NCI-H2081 (cell line): ENCODE data around the gene EPHB1.
A peak's percentile ranks its signal among the peaks of the same experiment; 100 is the strongest.
"Not testable (repeated sequence)": the region's sequence is repeated elsewhere in the genome, so short reads cannot be mapped to it uniquely, and the experiment has no call there.

ENCODE experiments used
- DNase-seq, 2 experiments: peaks; one replicate each; lab custom pipeline; 2025; lab: John Stamatoyannopoulos, UW

EPHB1 gene

GRCh38 chr3:135005616-135006015, 210.6 kb downstream of the EPHB1 start:
- DNase-seq: not testable (repeated sequence)

DNA sequence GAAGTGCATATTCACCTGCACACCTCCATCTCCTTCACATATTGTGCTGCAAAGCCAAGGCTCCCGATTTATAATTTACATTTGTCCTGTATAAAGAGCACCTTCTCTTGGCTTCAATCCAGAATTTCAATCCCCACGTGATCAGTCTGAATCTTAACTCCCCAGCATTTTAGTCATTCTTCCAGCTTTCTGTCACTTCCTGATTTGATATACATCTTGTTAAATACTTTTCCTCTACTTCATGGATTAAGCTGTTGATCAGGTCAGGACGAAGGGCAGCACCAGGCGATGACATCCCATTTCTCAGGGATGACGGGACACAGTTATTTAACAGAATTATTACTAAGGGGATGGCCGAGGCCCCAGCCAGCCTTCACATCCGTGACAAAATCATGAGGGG, 212.5 kb downstream of the EPHB1 start:
- no peak for DNase-seq

GRCh38 chr3:135008326-135008725, 213.3 kb downstream of the EPHB1 start:
- DNase-seq: no peak

DNA sequence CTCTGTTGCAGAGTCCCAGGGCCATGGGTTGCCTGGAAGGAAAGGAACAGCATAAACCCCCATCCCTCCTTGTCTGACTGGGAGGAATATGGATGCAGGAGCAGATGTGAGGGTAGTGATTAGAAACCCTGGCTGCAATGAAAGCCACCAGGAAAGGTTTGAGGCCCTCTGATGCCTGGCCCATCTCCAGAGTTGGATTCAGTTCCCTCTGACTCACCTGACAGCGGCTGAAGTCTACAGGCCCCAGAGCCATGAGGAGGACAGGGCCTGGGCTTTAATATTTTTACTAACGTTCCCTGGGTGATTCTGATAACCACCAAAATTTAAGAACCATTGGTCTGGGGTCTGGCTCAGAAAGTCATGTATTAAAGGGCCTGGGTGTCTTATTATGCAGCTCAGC, 214.0 kb downstream of the EPHB1 start:
- DNase-seq: no peak

DNA sequence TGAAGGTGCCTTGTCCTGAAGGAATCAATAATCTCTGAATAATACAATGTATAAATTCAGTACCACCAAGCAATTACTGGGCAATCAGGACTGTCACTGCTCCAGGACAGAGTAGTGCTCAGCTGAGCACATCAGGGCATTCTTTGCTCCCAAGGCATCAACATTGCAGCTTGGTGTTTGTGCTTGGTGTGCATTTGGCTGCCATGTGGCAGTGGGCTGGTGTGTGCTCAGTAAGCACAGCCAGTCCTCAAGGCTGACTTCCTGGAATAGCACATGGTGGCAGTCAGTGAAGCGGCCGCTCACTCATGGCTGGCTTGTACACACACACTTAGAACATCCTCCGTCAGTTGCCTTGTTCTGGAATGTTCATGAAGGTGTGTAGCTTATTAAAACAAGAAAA, 217.0 kb downstream of the EPHB1 start:
- no peak for DNase-seq

DNA sequence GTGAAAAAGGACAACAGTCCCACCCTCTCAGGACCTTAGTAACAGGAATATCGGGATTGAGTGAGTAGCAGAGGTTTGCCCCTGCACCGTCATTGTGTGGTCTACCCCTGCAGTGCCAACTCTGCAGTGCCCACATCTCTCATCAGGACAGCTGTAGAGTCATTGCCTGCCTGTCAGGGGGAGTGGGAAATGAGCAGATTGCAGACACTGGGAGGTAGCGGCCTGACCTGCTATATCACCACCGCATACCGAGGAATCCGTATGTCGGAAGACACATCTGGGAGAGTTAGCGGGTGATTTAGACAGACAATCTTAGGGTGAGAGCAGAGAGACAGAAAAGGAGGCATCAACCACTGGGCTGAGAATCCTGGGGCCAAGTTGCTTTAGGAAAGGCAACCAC, 218.1 kb downstream of the EPHB1 start:
- DNase-seq: no peak

DNA sequence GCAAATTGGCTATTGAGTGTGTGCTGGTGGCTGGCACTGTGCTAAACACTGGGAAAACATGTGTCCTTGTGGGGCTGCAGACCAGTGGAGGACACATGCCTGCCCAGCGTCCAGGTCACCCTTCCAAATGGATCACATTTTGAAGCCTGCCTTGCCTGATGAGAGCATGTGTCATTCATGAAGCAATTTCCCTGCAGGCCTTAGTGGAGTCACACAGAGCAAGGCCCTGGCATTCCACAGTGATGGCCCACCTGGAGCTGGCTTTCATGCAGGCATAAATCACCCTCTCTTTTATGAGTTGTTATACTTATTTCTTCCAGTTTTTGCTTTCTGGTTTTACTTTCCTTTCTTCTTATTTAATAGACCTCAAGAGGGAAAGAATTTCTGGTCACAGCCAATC, 219.5 kb downstream of the EPHB1 start:
- no peak for DNase-seq

DNA sequence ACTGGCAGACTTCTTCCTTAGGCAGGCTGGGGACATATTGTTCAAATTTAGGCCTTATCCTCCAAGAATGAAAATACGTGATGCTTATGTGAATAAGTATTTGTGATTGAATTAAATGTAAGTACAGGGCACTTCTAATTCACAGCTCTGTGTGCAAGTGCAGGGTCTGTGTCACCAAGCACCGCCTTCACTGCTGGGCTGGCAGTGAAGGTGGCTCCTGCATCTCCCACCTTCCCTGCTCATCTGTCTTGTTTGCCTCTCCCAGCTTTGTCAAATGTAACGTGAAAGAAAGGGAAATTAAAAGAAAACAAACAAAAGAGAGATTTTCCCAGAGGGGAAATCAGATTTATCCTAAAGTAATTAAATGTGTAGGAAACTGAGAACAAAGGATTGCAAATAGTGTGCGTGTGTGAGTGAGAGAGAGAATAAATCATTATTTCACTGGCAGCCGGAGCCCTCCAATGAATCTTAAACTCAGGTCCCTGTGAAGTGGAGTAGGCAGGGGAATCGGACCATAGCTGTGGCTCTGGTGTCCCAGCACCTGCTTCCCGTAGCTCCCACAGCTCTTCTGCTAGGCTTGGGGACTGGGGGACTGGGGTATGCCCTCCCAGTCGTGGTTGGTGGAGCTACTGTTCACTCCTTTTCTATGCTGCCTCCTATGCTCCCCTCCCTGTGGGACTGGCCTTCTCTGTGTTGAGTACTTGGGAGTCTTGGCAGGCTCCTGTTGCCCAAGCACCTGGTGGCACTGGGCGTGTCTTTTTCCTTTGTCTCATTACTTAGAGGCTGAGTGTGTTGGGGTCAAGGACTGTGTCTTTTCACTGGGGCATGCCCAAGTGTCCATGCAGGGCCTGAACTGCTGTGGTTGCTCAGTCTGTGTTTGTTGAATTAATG, 222.2 kb downstream of the EPHB1 start:
- peak; percentile 10 to 12 for DNase-seq

GRCh38 chr3:135018149-135018923, 223.3 kb downstream of the EPHB1 start:
- no peak for DNase-seq

DNA sequence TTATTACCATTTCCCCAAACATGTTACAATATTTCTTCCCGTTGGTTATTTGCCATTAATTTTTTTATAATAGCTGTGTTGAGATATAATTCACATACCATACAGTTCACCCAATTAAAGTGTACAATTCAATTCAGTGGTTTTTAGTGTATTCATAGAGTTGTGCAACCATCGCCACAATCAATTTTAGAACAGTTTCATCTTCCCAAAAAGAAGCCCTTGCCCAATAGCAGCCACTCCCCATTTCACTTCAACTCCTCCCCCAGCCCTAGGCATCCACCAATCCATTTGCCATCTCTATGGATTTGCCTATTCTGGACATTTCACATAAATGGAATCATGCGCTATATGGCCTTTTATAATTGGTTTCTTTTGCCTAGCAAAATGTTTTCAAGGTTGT, 225.1 kb downstream of the EPHB1 start:
- DNase-seq: no peak

DNA sequence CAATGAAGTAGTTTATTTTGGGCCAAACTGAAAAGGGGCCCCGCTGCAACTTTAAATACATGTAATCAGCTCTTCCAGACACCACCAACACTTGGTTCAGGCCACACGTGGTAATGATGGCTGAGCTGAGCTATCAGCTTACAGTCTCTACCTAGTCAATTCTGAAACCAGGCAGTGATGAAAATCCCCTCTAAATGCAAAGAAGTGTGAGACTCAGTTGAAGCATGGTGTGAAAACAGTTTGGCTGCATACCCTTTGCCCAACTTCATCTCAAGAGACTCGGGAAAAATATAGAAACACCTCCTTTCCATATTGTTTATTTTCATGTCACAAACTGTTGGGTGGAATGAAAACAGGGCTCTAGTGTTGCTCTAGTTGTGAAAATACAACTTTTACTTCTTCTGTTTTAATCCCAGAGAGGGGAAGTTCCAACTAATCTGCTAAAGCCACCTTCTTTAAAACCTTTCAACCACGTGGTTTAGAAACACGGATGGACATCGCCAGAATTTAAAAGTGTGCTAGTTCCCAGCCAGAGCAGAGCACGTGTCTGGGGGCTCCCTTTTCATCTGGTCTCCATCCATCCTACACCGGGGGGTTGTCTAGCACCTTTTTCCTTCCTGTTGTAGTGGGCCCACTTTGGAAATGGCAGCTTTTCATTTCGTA, 229.1 kb downstream of the EPHB1 start:
- no peak for DNase-seq

- DNase-seq: not testable (repeated sequence)
These were observed 235.9 kb downstream of the EPHB1 start for GRCh38 chr3:135030768-135031615.

GRCh38 chr3:135033737-135034136, 238.7 kb downstream of the EPHB1 start:
- DNase-seq: no peak

DNA sequence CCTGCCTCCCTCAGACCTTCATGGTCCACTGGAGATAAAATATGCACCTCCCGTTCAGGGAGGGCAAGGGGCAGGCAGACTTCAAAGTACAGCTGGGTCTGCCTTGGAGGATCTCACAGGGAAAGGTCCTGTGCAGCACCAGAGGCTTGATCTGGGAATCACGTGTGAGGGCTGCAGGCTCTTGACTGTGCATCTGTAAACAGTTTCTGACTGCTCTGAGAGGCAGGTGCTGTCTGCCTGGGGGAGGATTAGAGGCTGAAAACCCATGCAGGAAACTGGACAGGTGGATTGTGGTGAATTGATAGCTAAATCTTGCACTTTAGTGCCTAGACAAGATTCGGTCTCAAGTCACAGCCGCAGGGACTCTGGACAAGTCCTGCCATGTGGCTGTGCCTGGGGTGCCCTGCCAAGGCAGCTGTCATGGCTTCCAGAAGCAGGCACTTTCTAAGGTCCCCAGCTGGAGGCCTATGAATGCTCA, 239.3 kb downstream of the EPHB1 start:
- peak in 1 of 2 experiments; percentile 42 for DNase-seq

DNA sequence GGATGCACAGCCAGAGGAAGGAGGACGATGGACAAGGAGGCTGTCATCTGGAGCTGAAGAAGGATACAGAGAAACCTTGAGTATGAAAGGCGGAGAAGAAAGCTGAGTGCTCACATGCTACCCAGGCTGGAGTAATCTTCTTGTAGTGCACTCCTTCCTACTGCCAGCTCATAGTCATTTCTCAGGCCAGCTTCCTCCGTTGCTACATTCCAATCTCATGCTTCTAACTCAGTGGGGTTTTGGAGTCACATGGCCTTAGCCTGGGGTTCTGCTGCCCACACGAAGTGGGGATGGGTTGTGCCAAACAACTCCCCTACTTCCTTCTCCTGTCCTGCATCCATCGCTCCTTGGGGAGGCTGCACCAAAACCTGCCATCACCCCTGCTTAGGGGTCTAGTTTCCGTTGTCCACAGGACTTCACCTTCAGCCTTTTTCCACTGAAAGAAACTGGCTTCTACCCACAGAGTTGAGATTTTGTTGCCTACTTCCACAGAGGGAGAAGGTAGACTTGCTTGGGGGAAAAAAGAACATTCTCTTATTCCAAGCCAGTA, 239.9 kb downstream of the EPHB1 start:
- DNase-seq: no peak

GRCh38 chr3:135038186-135038585, 243.1 kb downstream of the EPHB1 start:
- no peak for DNase-seq

- DNase-seq: not testable (repeated sequence)
These were observed 244.5 kb downstream of the EPHB1 start for GRCh38 chr3:135039536-135039935.

GRCh38 chr3:135040321-135041240, 245.5 kb downstream of the EPHB1 start:
- no peak for DNase-seq

GRCh38 chr3:135041601-135042000, 246.5 kb downstream of the EPHB1 start:
- DNase-seq: no peak

DNA sequence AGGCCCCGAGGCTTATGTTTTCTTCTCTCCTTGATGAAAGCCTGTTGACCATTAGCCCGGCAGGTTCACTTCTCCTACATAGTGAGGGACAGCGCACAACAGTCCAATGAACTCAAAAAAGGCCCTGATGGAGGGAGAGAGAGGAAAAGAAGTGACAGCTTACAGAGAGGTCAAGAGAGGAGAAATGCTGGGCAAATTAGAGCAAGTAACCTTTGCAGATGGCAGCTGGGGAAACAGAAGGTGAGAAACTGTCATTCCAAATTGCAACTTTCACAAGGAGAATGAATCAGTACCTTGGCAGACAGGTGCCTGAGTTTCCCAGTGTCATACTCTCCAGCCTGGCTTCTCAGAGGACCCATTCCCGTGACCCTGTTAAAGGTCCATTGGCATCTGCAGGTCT, 252.0 kb downstream of the EPHB1 start:
- DNase-seq: no peak
